ENCODE results near the gene NR2E1.

GRCh38 chr6:108116546-108117426, 49.0 kb upstream of the NR2E1 start:
- no peak for TF ChIP-seq PATZ1 (tag by site-specific recombination; IDR thresholded peaks at IDR 0.05)
- no peak for TF ChIP-seq ZNF639 (tag by site-specific recombination; IDR thresholded peaks at IDR 0.05)
- TF ChIP-seq RBAK (tag by site-specific recombination; IDR thresholded peaks at IDR 0.05), result no peak
- TF ChIP-seq ZSCAN5A (tag by site-specific recombination; IDR thresholded peaks at IDR 0.05), result no peak
- TF ChIP-seq CTCF (tag by site-specific recombination; IDR thresholded peaks at IDR 0.05), result no peak
- TF ChIP-seq ZNF274 (IDR thresholded peaks at IDR 0.05; ENCODE audit: low read length), result no peak
- TF ChIP-seq ZNF274 (tag by site-specific recombination; IDR thresholded peaks at IDR 0.05; ENCODE audit: borderline replicate concordance), result no peak
- TF ChIP-seq HOXC10 (CRISPR knock-in tag; IDR thresholded peaks at IDR 0.05), result no peak
- no peak for TF ChIP-seq ZNF23 (tag by site-specific recombination; IDR thresholded peaks at IDR 0.05; ENCODE audit: borderline replicate concordance)
- TF ChIP-seq ZNF121 (tag by site-specific recombination; IDR thresholded peaks at IDR 0.05), result no peak
- TF ChIP-seq ZNF76 (tag by site-specific recombination; IDR thresholded peaks at IDR 0.05; ENCODE audit: borderline replicate concordance, low read depth), result no peak
- TF ChIP-seq ZBTB7A (tag by site-specific recombination; IDR thresholded peaks at IDR 0.05; ENCODE audit: low read depth), result no peak

Data from HEK293 (cell line).